ENCODE measurements around the gene ARHGAP45.

ARHGAP45 gene

GRCh38 chr19:1054102-1055027, 12.6 kb upstream of the ARHGAP45 start:
- no peak for DNase-seq (ENCODE audit: low read depth, low spot score)

DNA sequence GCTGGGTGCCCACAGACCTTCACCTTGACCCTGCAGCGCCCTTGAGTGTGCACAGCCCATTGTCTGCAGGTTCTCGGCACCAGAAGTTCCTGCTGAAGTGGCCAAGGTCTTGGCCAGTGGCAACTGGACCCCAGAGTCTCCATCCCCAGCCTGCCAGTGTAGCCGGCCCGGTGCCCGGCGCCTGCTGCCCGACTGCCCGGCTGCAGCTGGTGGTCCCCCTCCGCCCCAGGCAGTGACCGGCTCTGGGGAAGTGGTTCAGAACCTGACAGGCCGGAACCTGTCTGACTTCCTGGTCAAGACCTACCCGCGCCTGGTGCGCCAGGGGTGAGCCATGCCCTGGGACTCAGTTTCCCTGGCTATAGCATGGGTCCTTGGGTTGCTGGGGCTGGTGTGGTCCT, 11.9 kb upstream of the ARHGAP45 start:
- DNase-seq (ENCODE audit: low read depth, low spot score), result no peak

DNA sequence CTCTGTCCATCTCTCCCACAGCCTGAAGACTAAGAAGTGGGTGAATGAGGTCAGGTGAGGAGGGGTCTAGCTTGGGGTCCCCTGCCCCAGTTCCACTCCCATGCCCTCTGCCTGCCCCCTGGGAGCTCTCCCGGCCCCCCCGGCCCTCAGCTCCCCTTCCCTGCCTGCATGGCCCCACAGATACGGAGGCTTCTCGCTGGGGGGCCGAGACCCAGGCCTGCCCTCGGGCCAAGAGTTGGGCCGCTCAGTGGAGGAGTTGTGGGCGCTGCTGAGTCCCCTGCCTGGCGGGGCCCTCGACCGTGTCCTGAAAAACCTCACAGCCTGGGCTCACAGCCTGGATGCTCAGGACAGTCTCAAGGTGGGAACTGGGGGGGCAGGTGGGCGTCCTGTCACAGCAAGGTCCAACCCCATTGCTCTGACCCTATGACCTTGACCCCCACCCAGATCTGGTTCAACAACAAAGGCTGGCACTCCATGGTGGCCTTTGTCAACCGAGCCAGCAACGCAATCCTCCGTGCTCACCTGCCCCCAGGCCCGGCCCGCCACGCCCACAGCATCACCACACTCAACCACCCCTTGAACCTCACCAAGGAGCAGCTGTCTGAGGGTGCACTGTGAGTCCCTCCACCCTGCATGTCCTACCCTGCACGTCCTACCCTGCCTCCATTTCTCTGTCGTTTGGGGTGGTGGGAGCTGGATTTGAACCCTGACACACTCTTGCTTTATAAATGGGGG, 10.9 kb upstream of the ARHGAP45 start:
- no peak for DNase-seq (ENCODE audit: low read depth, low spot score)

DNA sequence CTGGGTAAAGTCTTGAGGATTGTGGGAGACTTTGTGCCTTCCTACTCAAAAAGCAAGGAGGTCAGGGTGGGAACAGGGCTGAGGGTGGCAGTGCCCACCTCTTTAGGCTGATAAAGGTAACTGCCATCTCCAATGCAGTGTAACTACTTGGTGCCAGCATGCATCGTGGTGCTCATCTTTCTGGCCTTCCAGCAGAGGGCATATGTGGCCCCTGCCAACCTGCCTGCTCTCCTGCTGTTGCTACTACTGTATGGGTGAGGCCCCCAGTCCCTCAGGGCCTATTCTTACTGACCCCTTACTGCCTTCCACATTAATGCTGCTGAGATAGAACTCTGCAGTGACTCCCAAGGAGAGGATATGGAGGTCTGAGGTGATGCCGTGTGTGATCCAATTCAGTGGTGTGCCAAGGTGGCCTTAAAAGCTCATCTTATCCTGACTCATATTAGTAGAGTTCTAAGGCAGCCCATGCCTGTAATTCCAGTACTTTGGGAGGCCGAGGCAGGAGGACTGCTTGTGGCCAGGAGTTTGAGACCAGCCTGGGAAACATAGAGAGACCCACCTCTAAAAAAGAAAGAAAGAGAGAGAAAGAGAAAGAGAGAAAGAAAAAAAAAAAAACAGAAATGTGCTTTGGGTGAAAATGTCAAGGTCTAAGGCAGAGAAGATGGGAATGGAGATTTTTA, 9.7 kb upstream of the ARHGAP45 start:
- no peak for DNase-seq (ENCODE audit: low read depth, low spot score)

DNA sequence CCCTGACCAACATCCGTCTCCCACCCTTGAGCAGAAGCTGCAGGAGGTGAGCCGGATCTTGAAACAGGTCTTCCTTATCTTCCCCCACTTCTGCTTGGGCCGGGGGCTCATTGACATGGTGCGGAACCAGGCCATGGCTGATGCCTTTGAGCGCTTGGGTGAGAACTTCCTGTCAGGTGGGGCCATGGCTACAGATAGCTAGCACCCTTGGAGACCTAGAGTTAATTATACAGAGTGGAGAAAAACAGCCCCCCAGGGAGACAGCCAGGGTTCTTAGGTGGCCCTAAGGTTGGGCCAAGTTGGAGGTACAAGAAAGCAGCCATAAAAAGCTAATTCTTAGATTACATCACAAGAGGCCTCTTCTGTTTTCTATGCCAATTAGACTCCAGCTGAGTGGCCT, 8.9 kb upstream of the ARHGAP45 start:
- no peak for DNase-seq (ENCODE audit: low read depth, low spot score)

DNA sequence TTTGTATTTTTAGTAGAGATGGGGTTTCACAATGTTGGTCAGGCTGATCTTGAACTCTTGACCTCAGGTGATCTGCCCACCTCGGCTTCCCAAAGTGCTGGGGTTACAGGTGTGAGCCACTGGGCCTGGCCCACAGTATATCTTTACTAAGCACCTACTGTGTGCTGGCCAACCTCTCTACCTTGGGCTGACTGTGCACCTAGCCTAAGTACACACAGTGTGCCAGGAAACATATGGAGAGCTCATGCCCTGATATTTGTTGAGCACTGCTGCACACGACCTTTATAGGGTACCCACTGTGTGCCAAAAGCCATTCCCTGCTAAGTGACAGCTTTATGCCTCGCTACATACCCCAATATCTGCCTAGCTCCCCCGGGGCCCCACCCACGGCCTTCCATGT, 6.3 kb upstream of the ARHGAP45 start:
- no peak for DNase-seq (ENCODE audit: low read depth, low spot score)

GRCh38 chr19:1061987-1062386, 5.0 kb upstream of the ARHGAP45 start:
- DNase-seq (ENCODE audit: low read depth, low spot score), result no peak

DNA sequence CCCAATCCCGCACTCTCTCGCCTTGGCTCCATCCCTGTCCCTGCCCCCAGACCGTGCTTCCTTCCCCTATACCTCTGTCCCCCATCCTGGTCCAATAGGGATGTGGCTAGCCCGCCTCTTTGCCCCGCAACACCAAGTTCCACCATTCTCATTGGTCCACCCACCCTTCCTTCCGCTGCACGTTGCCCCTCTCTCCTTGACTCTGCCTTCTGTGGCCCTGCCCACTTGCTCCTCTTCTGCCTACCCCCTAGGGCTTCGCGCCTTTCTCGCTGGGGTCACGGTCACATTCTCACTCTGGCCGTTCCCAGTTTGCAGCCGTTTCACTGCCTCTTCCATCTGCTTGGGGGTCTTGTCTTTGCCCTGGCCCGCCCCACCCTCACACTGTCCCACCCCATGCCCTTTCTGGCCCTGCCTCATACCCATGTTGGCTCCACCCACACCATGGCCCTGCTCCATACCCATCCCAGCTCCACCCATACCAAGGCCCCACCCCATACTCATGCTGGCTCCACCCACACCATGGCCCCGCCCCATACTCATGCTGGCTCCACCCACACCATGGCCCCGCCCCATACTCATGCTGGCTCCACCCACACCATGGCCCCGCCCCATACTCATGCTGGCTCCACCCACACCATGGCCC, 4.5 kb upstream of the ARHGAP45 start:
- DNase-seq (ENCODE audit: low read depth, low spot score), result no peak

DNA sequence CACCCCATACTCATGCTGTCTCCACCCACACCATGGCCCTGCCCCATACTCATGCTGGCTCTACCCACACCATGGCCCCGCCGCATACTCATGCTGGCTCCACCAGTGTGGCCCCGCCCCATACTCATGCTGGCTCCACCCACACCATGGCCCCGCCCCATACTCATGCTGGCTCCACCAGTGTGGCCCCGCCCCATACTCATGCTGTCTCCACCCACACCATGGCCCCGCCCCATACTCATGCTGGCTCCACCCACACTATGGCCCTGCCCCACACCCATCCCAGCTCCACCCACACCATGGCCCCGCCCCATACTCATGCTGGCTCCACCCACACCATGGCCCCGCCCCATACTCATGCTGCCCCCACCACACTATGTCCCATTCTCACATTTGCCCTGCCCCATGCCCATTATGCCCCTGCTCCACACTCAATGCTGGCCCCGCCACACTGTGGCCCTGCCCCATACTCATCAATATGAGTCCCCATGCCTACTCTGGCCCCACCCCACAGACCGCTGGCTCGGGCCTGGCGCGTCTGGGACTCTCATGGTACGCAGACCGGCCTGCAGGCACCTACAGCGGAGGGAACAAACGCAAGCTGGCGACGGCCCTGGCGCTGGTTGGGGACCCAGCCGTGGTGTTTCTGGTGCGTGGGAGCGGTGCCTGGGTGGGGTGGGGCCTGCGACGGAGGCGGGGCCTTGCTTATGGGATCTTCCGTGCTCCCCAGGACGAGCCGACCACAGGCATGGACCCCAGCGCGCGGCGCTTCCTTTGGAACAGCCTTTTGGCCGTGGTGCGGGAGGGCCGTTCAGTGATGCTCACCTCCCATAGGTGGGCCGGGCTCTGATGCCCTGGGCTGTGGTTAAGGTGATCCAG, 3.7 kb upstream of the ARHGAP45 start:
- DNase-seq (ENCODE audit: low read depth, low spot score), result no peak

- DNase-seq (ENCODE audit: low read depth, low spot score), result no peak
These were observed 2.9 kb upstream of the ARHGAP45 start for GRCh38 chr19:1063909-1064660.

- DNase-seq (ENCODE audit: low read depth, low spot score), result no peak
These were observed 2.0 kb upstream of the ARHGAP45 start for GRCh38 chr19:1064661-1065605.

DNA sequence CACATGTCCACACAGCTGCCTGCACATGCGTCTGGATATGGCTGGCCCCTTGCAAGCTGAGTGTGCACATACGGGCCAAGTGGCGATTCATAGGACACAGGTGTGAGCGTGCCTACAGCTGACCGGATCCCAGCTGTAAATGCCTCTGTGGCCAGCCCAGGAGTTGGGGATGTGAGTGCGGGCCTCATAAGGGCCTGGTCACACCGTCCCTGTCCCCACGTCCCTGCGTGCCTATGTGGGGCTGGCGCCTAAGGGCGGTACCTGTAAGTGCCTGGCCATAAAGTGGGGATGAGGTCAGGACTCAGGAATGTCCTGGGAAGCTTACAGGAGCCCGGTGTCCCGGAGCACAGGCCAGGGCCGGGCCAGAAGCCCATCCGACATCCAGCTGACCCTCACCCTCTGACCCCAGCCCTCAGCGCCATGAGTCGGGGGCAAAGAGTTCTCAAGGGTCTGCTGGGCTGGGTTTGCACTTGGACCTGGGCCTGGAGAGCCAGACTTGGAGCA, 1.3 kb upstream of the ARHGAP45 start:
- DNase-seq (ENCODE audit: low read depth, low spot score), result no peak

DNA sequence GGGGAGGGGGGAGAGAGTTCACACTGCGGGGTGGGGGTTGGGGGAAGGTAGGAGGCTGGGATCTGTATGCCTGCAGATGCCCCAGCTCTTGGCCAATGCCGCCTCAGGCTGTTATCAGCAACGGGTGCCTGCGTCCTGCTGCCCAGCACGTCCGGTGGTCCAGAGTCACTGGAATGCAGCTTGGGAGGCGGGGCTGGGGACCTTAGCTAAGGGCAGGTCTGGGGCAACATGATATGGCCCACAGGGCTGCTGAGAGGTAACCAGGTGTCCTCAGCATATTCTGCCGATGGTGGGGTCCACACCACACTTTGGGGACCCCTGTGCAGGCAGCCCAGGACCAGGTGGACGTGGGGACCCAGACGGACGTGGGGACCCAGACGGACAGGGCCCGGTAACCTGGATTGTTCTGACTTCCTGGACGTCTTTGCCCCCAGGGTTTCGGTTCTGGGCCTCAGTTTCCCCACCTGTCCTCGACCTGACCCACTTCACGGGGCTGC, 668 bp upstream of the ARHGAP45 start:
- no peak for DNase-seq (ENCODE audit: low read depth, low spot score)

- DNase-seq (ENCODE audit: low read depth, low spot score), result no peak
These were observed 482 bp downstream of the ARHGAP45 start for GRCh38 chr19:1067341-1067957.

DNA sequence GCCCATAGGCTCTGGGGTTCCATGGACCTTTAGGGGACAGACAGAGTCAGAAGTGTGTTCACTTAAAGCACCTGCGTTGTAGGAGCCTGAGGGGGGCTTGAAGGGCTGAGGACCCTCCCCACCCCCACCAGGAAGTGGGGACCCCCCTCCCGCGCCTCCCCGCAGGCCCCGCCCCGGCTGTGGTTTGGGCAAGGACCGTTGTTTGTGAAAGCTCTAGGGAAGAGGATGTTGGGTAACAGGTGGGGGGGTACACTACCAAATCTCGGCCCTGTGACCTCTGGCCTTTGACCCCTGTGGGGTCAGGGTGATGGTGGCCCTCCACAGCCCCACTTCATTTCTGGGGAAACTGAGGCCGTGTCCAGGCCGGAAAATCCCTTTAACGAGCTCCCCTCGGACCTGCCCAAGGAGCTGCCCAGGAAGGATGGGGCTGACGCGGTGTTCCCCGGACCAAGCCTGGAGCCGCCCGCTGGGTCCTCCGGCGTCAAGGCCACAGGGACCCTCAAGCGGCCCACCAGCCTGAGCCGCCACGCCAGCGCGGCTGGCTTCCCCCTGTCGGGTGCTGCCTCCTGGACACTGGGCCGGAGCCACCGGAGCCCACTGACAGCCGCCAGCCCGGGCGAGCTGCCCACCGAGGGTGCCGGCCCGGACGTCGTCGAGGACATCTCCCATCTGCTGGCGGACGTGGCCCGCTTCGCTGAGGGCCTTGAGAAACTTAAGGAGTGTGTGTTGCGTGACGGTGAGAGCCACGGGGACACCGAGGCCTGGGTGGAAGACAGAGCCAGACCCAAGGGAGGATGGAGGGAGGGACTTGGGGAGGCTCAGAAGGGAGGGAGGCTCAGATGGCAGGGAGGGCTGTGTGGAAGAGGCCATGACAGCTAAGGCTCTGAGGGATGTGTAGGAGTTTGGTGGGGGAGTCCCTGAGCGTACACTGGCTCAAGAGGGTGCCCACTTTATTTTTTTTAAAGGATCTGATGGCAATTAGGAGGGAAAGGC, 1.3 kb downstream of the ARHGAP45 start:
- no peak for DNase-seq (ENCODE audit: low read depth, low spot score)

DNA sequence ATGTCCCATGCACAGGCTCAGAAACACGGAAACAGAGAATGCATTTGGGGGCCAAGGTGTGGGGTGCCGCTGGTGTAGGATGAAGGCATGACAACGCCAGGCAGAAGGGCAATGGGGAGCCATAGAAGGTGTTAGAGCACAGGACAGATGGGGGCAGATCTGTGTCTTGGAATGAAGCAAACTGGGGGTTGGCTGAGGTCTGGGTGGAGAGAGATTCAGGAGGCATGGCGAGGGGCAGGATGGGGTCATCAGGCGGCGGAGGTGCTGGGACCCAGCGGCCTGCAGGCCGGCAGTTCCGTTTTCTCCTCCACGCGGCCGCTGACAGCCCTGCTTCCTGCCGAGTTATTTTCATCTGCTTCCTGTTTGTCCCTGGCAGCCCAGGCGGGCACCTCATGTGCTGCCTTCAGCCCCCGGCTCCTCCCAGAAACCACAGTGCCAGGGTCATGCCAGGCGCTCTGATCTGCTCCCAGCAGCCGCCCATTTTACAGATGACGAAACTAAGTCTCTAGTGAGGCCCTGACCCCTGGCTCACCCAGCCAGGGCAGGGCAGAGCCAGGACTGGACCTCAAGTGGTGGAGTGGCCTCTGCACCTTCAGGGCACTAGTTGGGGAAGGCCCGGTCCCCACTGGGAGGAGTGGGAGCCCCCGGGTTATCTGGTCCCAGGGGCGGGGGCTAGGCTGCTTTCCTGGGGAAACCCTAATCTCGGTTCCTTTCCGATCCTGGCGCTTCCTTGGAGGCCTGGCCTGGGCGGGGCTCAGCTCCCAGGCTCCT, 2.2 kb downstream of the ARHGAP45 start:
- DNase-seq (ENCODE audit: low read depth, low spot score), result no peak
